HG03442 (cell line): ENCODE measurements around the gene ZNF175.
"Not testable (repeated sequence)": the region's sequence is repeated elsewhere in the genome, so short reads cannot be mapped to it uniquely, and the experiment has no call there.

Experiments
- ATAC-seq: cut with Tn5 transposase; IDR thresholded peaks from one replicate; pipeline ENCODE4 v1.9.1; 2021; ENCODE audit warnings: mild to moderate bottlenecking, moderate library complexity; ENCODE audit not compliant: unreplicated experiment

Gene ZNF175

GRCh38 chr19:51626675-51627074 lies 55.6 kb downstream of the ZNF175 start:
- no peak for ATAC-seq

- ATAC-seq, result no peak
Observed at GRCh38 chr19:51627491-51628138, 56.5 kb downstream of the ZNF175 start.

- no peak for ATAC-seq
Observed at GRCh38 chr19:51628153-51628939, 57.3 kb downstream of the ZNF175 start.

- not testable (repeated sequence) for ATAC-seq
Observed at GRCh38 chr19:51630315-51630714, 59.2 kb downstream of the ZNF175 start, which contains the start of gene SIGLEC5. SIGLEC5 (minus strand) TSS chr19:51630401; CDS start chr19:51630335, 66 bp downstream.

GRCh38 chr19:51632126-51632525 lies 61.0 kb downstream of the ZNF175 start:
- no peak for ATAC-seq

GRCh38 chr19:51637362-51637978 lies 66.4 kb downstream of the ZNF175 start:
- ATAC-seq, result no peak

- no peak for ATAC-seq
Observed at GRCh38 chr19:51639916-51640315, 68.8 kb downstream of the ZNF175 start.

- ATAC-seq, result no peak
Observed at GRCh38 chr19:51640386-51640785, 69.3 kb downstream of the ZNF175 start.

GRCh38 chr19:51641648-51642047 lies 70.6 kb downstream of the ZNF175 start:
- no peak for ATAC-seq
